ENCODE measurements around the gene ZBTB12.
A peak's percentile ranks its signal among the peaks of the same experiment; 100 is the strongest.

Gene ZBTB12

DNA sequence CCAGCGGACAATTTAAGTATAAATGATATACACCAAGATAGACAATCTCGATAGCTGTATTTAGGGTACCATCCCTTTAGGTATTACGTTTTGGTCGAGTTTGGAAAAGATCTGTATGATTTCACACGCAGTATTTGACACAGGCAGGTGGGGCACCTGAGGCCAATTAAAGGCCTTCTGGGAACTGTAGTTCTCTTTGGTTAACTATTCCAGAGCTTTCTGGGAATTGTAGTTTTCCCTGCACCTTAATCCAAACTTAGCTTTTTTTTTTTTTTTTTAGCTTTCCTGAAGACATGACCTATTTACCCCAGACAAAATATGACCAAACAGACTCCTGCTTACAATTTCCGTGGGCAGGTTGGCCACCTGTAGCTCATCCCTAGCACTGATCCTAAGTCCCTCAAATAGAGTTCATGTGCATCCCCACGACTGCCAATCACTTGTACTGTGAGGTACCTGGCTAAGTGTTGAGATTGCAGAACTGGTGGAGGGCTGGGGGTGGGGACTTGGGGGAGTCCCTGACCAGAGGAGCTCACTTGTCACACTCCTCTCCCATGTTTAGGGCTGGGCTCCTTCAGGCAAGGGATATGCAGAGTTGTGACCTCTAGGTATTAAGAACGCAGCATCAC is 3.4 kb downstream of the ZBTB12 start (continued):
- TF ChIP-seq, protein P1, sequence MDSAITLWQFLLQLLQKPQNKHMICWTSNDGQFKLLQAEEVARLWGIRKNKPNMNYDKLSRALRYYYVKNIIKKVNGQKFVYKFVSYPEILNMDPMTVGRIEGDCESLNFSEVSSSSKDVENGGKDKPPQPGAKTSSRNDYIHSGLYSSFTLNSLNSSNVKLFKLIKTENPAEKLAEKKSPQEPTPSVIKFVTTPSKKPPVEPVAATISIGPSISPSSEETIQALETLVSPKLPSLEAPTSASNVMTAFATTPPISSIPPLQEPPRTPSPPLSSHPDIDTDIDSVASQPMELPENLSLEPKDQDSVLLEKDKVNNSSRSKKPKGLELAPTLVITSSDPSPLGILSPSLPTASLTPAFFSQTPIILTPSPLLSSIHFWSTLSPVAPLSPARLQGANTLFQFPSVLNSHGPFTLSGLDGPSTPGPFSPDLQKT (IDR thresholded peaks at IDR 0.05; ENCODE audit: borderline replicate concordance, low read depth, low read length): no peak
- TF ChIP-seq ZBTB48 (tag by site-specific recombination; IDR thresholded peaks at IDR 0.05) (peak; percentile 42; the same call in 1 of the 2 replicates), ZNF133 (tag by site-specific recombination; IDR thresholded peaks at IDR 0.05) (no peak), HOXD13 (CRISPR knock-in tag; IDR thresholded peaks at IDR 0.05; ENCODE audit: borderline replicate concordance) (no peak), GFI1B (tag by site-specific recombination; IDR thresholded peaks at IDR 0.05) (no peak), PBX3 (CRISPR knock-in tag; IDR thresholded peaks at IDR 0.05) (no peak), PRDM1 (tag by site-specific recombination; IDR thresholded peaks at IDR 0.05) (no peak), ZNF146 (tag by site-specific recombination; IDR thresholded peaks at IDR 0.05) (no peak), ZFHX2 (tag by site-specific recombination; conservative IDR thresholded peaks at IDR 0.05) (no peak)
- TF ChIP-seq, protein P2, sequence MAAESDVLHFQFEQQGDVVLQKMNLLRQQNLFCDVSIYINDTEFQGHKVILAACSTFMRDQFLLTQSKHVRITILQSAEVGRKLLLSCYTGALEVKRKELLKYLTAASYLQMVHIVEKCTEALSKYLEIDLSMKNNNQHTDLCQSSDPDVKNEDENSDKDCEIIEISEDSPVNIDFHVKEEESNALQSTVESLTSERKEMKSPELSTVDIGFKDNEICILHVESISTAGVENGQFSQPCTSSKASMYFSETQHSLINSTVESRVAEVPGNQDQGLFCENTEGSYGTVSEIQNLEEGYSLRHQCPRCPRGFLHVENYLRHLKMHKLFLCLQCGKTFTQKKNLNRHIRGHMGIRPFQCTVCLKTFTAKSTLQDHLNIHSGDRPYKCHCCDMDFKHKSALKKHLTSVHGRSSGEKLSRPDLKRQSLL (tag by site-specific recombination; IDR thresholded peaks at IDR 0.05): no peak

DNA sequence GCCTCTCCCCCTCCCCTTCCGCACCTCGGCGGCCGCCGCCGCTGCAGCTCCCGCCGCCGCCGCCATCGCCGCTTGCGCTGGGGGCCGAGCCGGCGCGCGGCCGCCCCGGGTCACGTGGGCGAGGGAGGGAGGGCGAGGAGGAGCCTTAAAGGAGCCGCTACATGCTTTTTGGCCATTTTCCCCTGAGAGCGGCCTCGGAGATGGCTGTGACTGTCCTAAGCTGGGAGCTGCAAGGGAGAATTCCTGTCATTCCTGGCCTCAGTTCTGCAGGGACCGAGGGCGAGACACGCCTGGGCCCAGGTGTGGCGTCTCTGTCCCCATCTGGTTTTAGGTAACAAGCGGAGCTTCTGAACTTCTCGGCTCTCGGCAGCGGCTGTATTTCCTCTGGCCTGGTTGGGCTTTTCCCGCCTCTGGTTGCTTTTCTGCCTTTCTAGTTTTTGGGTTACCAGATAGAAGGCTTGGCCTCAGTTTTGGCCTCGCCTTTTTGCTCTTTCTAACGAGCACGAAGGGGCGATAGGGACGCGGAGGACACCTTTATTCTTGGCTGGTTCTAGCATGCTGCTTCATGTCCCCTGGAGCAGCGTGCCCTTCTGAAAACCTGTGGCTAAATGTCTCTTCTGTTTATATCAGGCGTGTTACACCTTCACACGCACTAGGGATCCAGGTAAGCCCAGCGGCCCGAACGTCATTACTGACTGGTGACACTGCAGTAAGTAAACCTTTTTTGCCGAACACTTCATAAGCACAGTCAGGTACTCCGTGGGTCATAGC is 4.1 kb downstream of the ZBTB12 start, which contains the start of gene EHMT2:
EHMT2 (minus strand) TSS at position 87 of the 771 bp plus-strand sequence; CDS start at position 66, 21 bp downstream.
- peak within 1 kb of the TSS; percentile 65 for H3K27ac ChIP-seq (ENCODE audit: extremely low read depth, low read depth, low read length)
- H3K9me3 ChIP-seq (ENCODE audit: control insufficient read depth, insufficient read depth, low read depth, low read length): no peaks in the 10 kb centered on the region
- peaks cover 6% of the 10 kb centered on the region for H3K4me1 ChIP-seq (ENCODE audit: control insufficient read depth, insufficient read depth, low read length)
- ChIA-PET POLR2A (interaction anchor here (0.6 to 3.1 kb wide), 27 partner anchors 10 to 356 kb away, joined by 3 to 30 read pairs (median 5); partner anchors contain the start of genes ABHD16A, ATF6B, DDAH2 and DDX39B), CTCF (interaction anchor here (0.6 to 3.4 kb wide), 10 partner anchors 8 to 300 kb away, joined by 3 to 16 read pairs (median 4); no protein-coding TSS in a partner anchor)
- H3K36me3 ChIP-seq (ENCODE audit: control insufficient read depth in 2 of 2, insufficient read depth in 1 of 2, low read length in 2 of 2): peaks cover 28 to 35% of the 10 kb centered on the region in 2 experiments
- H3K4me3 ChIP-seq (ENCODE audit: low read depth, low read length): peak within 1 kb of the TSS; percentile 94
- TF ChIP-seq ZNF366 (tag by site-specific recombination; conservative IDR thresholded peaks at IDR 0.05) (peak; percentile 43), SCRT1 (tag by site-specific recombination; IDR thresholded peaks at IDR 0.05; ENCODE audit: borderline replicate concordance) (no peak), ZNF416 (tag by site-specific recombination; IDR thresholded peaks at IDR 0.05) (no peak), ZNF473 (tag by site-specific recombination; IDR thresholded peaks at IDR 0.05) (no peak), HOXA7 (CRISPR knock-in tag; IDR thresholded peaks at IDR 0.05; ENCODE audit: borderline replicate concordance) (no peak), ZNF639 (tag by site-specific recombination; IDR thresholded peaks at IDR 0.05) (0 out of 2 replicates have a peak, but pooled peaks have one; percentile 10), ZNF555 (tag by site-specific recombination; conservative IDR thresholded peaks at IDR 0.05) (no peak), ZBTB20 (tag by site-specific recombination; IDR thresholded peaks at IDR 0.05) (peak; percentile 63), ZNF155 (tag by site-specific recombination; IDR thresholded peaks at IDR 0.05) (no peak), ZNF146 (tag by site-specific recombination; IDR thresholded peaks at IDR 0.05) (no peak), ZNF621 (tag by site-specific recombination; IDR thresholded peaks at IDR 0.05) (no peak), ZNF175 (tag by site-specific recombination; IDR thresholded peaks at IDR 0.05) (no peak), ZNF112 (tag by site-specific recombination; IDR thresholded peaks at IDR 0.05) (no peak), ZNF239 (tag by site-specific recombination; IDR thresholded peaks at IDR 0.05) (no peak), ZXDB (tag by site-specific recombination; IDR thresholded peaks at IDR 0.05) (no peak), ZSCAN23 (tag by site-specific recombination; IDR thresholded peaks at IDR 0.05) (no peak), ZNF549 (tag by site-specific recombination; IDR thresholded peaks at IDR 0.05) (no peak), ZNF580 (tag by site-specific recombination; IDR thresholded peaks at IDR 0.05) (no peak), ZNF654 (tag by site-specific recombination; IDR thresholded peaks at IDR 0.05; ENCODE audit: low read depth) (no peak), ZBTB1 (tag by site-specific recombination; IDR thresholded peaks at IDR 0.05) (no peak), SP2 (tag by site-specific recombination; IDR thresholded peaks at IDR 0.05) (no peak)
